Sigmoid colon (tissue), 3 donors: ENCODE measurements around the gene LRP11.

Source experiments
- POLR2A ChIP-seq, 2 donors: fragments of 450-650 bp; IDR thresholded peaks; one replicate each; pipeline ENCODE4 v1.6.1; 2016; ENCODE audit warnings: antibody characterized with exemption in 2 of 2, mild to moderate bottlenecking in 2 of 2, moderate library complexity in 2 of 2
- TF ChIP-seq, protein P1 (sequence below), 4 experiments: fragments of 450-650 bp in 3 of 4; fragments of 200-600 bp in 1 of 4; IDR thresholded peaks; one replicate each; pipeline ENCODE4 v1.5.1; 2016 to 2019; ENCODE audit warnings: antibody characterized with exemption in 4 of 4, mild to moderate bottlenecking in 3 of 4, moderate library complexity in 2 of 4

DNA sequence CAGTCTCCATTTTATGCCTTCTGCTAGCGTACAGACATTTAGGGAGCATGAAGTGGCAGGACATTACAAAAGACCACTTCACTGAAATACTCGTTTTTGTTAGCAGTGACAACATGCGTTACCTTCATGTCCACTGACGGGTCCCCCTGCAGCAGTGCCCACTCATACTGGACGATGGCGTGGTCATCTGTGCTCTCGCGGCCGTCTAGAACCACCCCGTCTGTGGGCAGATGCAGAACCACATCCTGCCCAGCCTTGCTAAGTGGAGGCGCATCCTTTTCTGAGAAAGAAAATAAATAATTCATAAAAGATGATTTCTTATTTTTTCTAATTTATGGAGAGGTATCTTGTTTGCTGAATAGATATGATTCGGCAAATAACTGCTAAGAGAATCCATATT, 11.3 kb downstream of the LRP11 start:
- TF ChIP-seq POLR2A (IDR thresholded peaks at IDR 0.05), result no peak
- TF ChIP-seq, protein P1, sequence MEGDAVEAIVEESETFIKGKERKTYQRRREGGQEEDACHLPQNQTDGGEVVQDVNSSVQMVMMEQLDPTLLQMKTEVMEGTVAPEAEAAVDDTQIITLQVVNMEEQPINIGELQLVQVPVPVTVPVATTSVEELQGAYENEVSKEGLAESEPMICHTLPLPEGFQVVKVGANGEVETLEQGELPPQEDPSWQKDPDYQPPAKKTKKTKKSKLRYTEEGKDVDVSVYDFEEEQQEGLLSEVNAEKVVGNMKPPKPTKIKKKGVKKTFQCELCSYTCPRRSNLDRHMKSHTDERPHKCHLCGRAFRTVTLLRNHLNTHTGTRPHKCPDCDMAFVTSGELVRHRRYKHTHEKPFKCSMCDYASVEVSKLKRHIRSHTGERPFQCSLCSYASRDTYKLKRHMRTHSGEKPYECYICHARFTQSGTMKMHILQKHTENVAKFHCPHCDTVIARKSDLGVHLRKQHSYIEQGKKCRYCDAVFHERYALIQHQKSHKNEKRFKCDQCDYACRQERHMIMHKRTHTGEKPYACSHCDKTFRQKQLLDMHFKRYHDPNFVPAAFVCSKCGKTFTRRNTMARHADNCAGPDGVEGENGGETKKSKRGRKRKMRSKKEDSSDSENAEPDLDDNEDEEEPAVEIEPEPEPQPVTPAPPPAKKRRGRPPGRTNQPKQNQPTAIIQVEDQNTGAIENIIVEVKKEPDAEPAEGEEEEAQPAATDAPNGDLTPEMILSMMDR (IDR thresholded peaks at IDR 0.05), result no peak
